HEK293 (cell line): Measurements from ENCODE around the gene ZNF480.

Source experiments
- BCL6B ChIP-seq: fragments of 450-650 bp; formaldehyde crosslinking; IDR thresholded peaks from 2 replicates; pipeline ENCODE4 v1.5.1; 2017; ENCODE audit warnings: missing biosample characterization, missing genetic modification characterization
- ZNF16 ChIP-seq: fragments of 450-650 bp; formaldehyde crosslinking; IDR thresholded peaks from 2 replicates; pipeline ENCODE4 v1.5.1; 2016; ENCODE audit warnings: low read depth, missing biosample characterization, missing genetic modification characterization

DNA sequence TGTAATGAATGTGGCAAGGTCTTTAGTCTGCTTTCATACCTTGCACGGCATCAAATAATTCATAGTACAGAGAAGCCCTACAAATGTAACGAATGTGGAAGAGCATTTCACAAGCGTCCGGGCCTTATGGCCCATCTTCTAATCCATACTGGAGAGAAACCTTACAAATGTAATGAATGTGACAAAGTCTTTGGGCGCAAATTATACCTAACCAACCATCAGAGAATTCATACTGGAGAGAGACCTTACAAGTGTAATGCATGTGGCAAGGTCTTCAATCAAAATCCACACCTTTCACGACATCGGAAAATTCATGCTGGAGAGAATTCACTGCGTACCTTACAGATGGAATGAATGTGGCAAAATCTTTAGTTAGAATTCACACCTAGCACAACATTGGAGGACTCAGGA, 69.5 kb downstream of the ZNF480 start:
- TF ChIP-seq ZNF16 (tag by site-specific recombination) (no peak), BCL6B (tag by site-specific recombination) (no peak)
